GM12878 (cell line): Measurements from ENCODE around the gene TRAPPC12. TPM values are rescaled to one million over a fixed set of nuclear protein-coding genes. Genes with fewer than 3 reads are reported as not detected.

Source experiments
- BMI1 ChIP-seq: fragments of 450-650 bp; IDR thresholded peaks from 2 replicates; pipeline ENCODE4 v1.6.1; 2016; ENCODE audit warnings: mild to moderate bottlenecking, moderate library complexity, borderline replicate concordance
- EGR1 ChIP-seq, 2 experiments: IDR thresholded peaks; 1 replicate in 1 of 2; 2 replicates in 1 of 2; pipeline ENCODE4 v1.6.1; 2011 to 2012; ENCODE audit warnings: low read depth in 2 of 2, low read length in 2 of 2, borderline replicate concordance in 1 of 2, mild to moderate bottlenecking in 1 of 2, moderate library complexity in 1 of 2
- IRF4 ChIP-seq: IDR thresholded peaks from 2 replicates; pipeline ENCODE4 v1.6.1; 2011; ENCODE audit warnings: low read depth, low read length
- TCF12 ChIP-seq: IDR thresholded peaks from 2 replicates; pipeline ENCODE4 v1.6.1; 2011; ENCODE audit warnings: low read depth, mild to moderate bottlenecking, low read length
- YY1 ChIP-seq: IDR thresholded peaks from 2 replicates; pipeline ENCODE4 v1.6.1; 2011; ENCODE audit warnings: low read depth, mild to moderate bottlenecking, low read length
- polyA plus RNA-seq, 11 experiments: library from polyadenylated mRNA; depleted of rRNA in 4 of 11; unstranded in 6 of 11; stranded (reverse) in 5 of 11; fragments of >200 nt; fragmentation: Nextera tagmentation in 4 of 11; fragmentation: Illumina TruSeq in 1 of 11; extraction: Ambion mirVana in 4 of 11; extraction: Trizol in 1 of 11; gene quantifications; 1 replicate in 1 of 11; 2 replicates in 10 of 11; pipeline versions ENCODE4 v1.2.1 to v1.2.3, GENCODE V29; 2011 to 2016; ENCODE audit warnings: inconsistent platforms in 2 of 11, missing spikeins in 2 of 11, low read depth in 1 of 11
- total RNA-seq, 4 experiments: library from RNA; depleted of rRNA in 3 of 4; stranded (reverse); fragments of >200 nt in 3 of 4; fragmentation: Illumina TruSeq in 1 of 4; extraction: Trizol in 1 of 4; gene quantifications; 2 replicates each; pipeline versions ENCODE4 v1.2.1 to v1.2.3, GENCODE V29; 2013 to 2021
- TF ChIP-seq, protein P1 (sequence below): fragments of 450-650 bp; IDR thresholded peaks from 2 replicates; pipeline ENCODE4 v1.6.1; 2017; ENCODE audit warnings: mild to moderate bottlenecking
- TF ChIP-seq, protein P2 (sequence below): IDR thresholded peaks from 2 replicates; pipeline ENCODE4 v1.6.1; 2012; ENCODE audit warnings: low read length, inconsistent platforms

The TRAPPC12 gene
- total and polyA plus RNA-seq, 10 of the 15 experiments (the other 5 are each of a cell fraction or from before 2014, with no cell fraction given), result 8.6 to 77.1 (median 37.4) TPM

DNA sequence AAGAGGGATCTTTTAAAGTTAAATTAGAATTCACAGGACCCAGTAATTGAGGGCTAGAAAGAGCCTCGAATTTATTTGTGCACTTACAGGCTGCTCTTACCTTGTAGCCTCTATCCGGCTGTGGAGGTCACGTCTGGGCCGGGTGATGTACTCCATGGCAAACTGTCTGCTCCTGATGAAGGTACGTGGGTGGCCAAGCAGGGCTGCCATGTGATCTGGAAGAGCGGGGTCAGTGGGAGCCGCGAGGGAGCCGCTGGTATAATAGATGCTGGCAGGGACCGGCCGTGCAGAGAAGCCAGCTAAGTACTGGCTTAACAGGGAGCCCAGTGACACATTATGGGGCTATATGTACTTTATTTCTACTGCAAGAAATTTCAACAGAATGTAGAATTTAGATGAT, 80.7 kb downstream of the TRAPPC12 start (continued):
- TF ChIP-seq, protein P1, sequence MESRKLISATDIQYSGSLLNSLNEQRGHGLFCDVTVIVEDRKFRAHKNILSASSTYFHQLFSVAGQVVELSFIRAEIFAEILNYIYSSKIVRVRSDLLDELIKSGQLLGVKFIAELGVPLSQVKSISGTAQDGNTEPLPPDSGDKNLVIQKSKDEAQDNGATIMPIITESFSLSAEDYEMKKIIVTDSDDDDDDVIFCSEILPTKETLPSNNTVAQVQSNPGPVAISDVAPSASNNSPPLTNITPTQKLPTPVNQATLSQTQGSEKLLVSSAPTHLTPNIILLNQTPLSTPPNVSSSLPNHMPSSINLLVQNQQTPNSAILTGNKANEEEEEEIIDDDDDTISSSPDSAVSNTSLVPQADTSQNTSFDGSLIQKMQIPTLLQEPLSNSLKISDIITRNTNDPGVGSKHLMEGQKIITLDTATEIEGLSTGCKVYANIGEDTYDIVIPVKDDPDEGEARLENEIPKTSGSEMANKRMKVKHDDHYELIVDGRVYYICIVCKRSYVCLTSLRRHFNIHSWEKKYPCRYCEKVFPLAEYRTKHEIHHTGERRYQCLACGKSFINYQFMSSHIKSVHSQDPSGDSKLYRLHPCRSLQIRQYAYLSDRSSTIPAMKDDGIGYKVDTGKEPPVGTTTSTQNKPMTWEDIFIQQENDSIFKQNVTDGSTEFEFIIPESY, result no peak
- TF ChIP-seq EGR1 (IDR thresholded peaks at IDR 0.05; ENCODE audit: borderline replicate concordance in 1 of 2, low read depth in 2 of 2, low read length in 2 of 2) (no peak), TCF12 (no peak), IRF4 (no peak), BMI1 (no peak), YY1 (no peak)
- TF ChIP-seq, protein P2, sequence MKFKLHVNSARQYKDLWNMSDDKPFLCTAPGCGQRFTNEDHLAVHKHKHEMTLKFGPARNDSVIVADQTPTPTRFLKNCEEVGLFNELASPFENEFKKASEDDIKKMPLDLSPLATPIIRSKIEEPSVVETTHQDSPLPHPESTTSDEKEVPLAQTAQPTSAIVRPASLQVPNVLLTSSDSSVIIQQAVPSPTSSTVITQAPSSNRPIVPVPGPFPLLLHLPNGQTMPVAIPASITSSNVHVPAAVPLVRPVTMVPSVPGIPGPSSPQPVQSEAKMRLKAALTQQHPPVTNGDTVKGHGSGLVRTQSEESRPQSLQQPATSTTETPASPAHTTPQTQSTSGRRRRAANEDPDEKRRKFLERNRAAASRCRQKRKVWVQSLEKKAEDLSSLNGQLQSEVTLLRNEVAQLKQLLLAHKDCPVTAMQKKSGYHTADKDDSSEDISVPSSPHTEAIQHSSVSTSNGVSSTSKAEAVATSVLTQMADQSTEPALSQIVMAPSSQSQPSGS, result no peak
